ENCODE measurements around the gene SRRM1. TPM values are rescaled to one million over a fixed set of nuclear protein-coding genes. Genes with fewer than 3 reads are reported as not detected.
"Not testable (repeated sequence)": the region's sequence is repeated elsewhere in the genome, so short reads cannot be mapped to it uniquely, and the experiment has no call there.

SRRM1 gene
- total RNA-seq, 1 experiment from 2014 or later: 6.1 TPM

- not testable (repeated sequence) for DNase-seq (ENCODE audit: low read depth)
Observed at GRCh38 chr1:24678421-24678820, 35.3 kb downstream of the SRRM1 start.

GRCh38 chr1:24679725-24680124, 36.6 kb downstream of the SRRM1 start:
- DNase-seq (ENCODE audit: low read depth): no peak
- in situ Hi-C loops (cut with HindIII; ENCODE audit: low pct_unique_long_range_greater_than_20kb, low sequenced_read_pairs): no loop called here

More at GRCh38 chr1:24678421-24678820, 35.3 kb downstream of the SRRM1 start:
- in situ Hi-C loops (cut with HindIII; ENCODE audit: low pct_unique_long_range_greater_than_20kb, low sequenced_read_pairs): not testable (repeated sequence)

GRCh38 chr1:24683713-24684162, 40.6 kb downstream of the SRRM1 start:
- DNase-seq (ENCODE audit: low read depth): peak; percentile 96
- in situ Hi-C loops (cut with HindIII; ENCODE audit: low pct_unique_long_range_greater_than_20kb, low sequenced_read_pairs): no loop called here

DNA sequence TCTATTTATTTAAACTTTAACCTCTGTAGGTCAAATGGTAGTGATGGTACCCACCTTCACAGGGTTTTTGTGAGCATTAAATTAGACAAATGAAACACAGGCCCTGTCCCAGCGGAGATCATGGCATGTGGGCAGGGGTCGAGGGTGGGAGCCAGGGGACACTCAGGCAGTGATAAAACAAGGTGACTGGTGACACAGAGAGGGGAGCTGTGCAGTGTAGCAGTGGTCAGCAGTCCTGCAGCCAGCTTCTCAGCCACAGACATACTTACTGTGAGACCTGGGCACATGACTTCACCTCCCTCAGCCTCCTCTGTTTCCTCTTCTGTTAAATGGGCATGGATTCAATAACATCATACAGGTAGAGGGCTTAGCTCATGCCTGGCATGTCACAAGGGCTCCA, 44.9 kb downstream of the SRRM1 start:
- in situ Hi-C loops (cut with HindIII; ENCODE audit: low pct_unique_long_range_greater_than_20kb, low sequenced_read_pairs): no loop called here
- no peak for DNase-seq (ENCODE audit: low read depth)

- in situ Hi-C loops (cut with HindIII; ENCODE audit: low pct_unique_long_range_greater_than_20kb, low sequenced_read_pairs): no loop called here
- DNase-seq (ENCODE audit: low read depth): peak; percentile 61
Observed at GRCh38 chr1:24688621-24689195, 45.6 kb downstream of the SRRM1 start.

DNA sequence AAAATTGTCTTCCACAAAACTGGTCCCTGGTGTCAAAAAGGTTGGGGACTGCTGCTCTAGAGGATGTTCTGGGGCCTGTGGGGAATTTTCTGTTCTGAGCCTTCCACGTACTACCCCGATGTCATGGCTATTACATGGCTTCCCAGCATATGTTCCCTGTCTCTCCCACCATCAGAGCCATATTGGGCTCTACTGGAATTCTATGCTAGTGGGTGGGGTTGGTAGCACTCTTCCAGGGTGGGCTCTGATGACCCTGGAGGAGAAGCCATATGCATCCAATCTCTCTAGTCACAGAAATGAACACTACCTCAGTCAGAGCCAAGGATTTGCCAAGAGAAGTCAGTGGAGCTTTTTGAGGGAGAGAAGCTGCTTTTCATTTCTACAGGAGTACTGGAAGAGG, 47.9 kb downstream of the SRRM1 start:
- no peak for DNase-seq (ENCODE audit: low read depth)
- in situ Hi-C loops (cut with HindIII; ENCODE audit: low pct_unique_long_range_greater_than_20kb, low sequenced_read_pairs): no loop called here

GRCh38 chr1:24692351-24692980, 49.4 kb downstream of the SRRM1 start:
- in situ Hi-C loops (cut with HindIII; ENCODE audit: low pct_unique_long_range_greater_than_20kb, low sequenced_read_pairs): no loop called here
- DNase-seq (ENCODE audit: low read depth): no peak

DNA sequence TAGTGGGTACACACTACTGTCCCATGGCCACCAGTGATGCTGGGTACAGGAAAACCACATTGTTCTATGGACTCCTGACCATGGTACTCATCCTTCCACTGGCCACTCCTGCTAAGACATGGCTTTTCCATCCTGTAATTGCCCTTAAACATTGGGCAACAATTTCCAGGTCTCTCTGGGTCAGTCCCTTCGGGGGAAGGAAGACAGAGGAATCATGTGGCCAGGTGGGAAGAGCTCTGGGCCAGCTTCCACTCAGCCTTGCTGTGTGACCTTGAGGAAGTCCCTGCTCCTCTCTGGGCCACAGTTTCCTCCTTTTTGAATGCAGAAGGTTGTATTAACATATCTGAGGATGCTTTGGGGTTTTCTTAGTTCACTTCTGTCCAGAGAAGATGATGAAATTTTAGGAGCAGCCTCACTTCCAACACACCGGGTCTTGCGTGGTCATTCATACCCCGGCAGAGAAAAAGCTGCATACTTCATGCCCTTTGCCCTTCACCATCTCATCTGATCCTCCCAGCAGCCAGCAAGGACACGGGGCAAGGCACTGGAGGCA, 50.8 kb downstream of the SRRM1 start:
- no peak for DNase-seq (ENCODE audit: low read depth)
- in situ Hi-C loops (cut with HindIII; ENCODE audit: low pct_unique_long_range_greater_than_20kb, low sequenced_read_pairs): no loop called here

GRCh38 chr1:24694380-24694843, 51.3 kb downstream of the SRRM1 start:
- in situ Hi-C loops (cut with HindIII; ENCODE audit: low pct_unique_long_range_greater_than_20kb, low sequenced_read_pairs): no loop called here
- DNase-seq (ENCODE audit: low read depth): no peak

- in situ Hi-C loops (cut with HindIII; ENCODE audit: low pct_unique_long_range_greater_than_20kb, low sequenced_read_pairs): no loop called here
- DNase-seq (ENCODE audit: low read depth): no peak
Observed at GRCh38 chr1:24695202-24695974, 52.3 kb downstream of the SRRM1 start.

DNA sequence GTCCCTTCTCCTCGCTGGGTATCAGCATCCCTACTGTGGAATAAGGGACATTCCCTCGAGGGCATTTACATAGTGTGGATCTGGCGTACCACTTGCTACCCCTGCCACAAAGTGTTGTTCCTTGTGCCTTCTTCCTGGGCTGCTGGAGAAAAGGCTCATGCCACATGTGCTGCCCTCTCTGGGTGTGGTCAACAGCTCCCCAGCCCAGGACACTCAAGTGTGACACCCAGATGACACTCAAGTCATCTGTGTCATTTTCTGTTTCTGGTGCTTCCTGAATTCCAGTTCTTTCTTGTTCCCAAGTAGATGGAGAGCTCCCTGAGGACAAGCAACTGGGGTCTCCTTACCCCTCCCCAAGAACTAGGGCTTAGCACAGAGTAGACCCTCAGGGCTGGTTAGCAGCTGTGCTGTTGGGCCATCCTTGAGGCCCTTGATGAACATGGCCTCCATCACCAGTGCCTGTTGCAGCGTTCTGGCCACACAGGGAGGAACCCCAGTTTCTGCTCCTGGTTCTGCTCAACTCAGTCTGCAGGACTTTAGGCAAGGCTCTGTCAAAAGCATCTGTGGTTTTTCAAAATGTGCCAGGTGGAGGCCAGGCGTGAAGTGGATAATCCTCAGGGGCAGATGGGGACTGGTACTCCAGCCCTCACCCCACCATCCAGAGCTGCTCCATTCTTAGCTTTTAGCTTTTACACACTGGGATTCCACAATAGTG, 53.1 kb downstream of the SRRM1 start:
- DNase-seq (ENCODE audit: low read depth): no peak
- in situ Hi-C loops (cut with HindIII; ENCODE audit: low pct_unique_long_range_greater_than_20kb, low sequenced_read_pairs): no loop called here

- DNase-seq (ENCODE audit: low read depth): no peak
- in situ Hi-C loops (cut with HindIII; ENCODE audit: low pct_unique_long_range_greater_than_20kb, low sequenced_read_pairs): no loop called here
Observed at GRCh38 chr1:24696756-24697330, 53.7 kb downstream of the SRRM1 start.

DNA sequence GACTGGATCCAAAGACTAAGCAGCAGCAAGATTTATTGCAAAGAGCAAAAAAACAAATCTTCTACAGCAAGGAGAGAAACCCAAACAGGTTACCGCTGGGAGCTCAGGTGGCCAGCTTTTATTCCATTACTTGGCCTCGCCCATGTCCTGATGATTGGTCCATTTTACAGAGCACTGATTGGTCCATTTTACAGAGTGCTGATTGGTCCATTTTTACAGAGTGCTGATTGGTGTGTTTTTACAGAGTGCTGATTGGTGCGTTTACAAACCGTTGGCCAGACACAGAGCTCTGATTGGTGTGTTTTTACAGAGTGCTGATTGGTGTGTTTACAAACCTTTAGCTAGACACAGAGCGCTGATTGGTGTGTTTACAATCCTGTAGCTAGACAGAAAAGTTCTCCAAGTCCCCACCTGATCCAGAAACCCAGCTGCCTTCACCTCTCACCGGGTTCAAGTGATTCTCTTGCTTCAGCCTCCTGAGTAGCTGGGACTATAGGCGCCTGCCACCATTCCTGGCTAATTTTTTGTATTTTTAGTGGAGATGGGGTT, 54.4 kb downstream of the SRRM1 start:
- DNase-seq (ENCODE audit: low read depth); in situ Hi-C loops (cut with HindIII; ENCODE audit: low pct_unique_long_range_greater_than_20kb, low sequenced_read_pairs): not testable (repeated sequence)

GRCh38 chr1:24698326-24698725, 55.2 kb downstream of the SRRM1 start:
- in situ Hi-C loops (cut with HindIII; ENCODE audit: low pct_unique_long_range_greater_than_20kb, low sequenced_read_pairs); DNase-seq (ENCODE audit: low read depth): not testable (repeated sequence)

- in situ Hi-C loops (cut with HindIII; ENCODE audit: low pct_unique_long_range_greater_than_20kb, low sequenced_read_pairs): no loop called here
- DNase-seq (ENCODE audit: low read depth): no peak
Observed at GRCh38 chr1:24699628-24700027, 56.5 kb downstream of the SRRM1 start.

GRCh38 chr1:24702511-24703293, 59.6 kb downstream of the SRRM1 start:
- DNase-seq (ENCODE audit: low read depth): peak; percentile 56
- in situ Hi-C loops (cut with HindIII; ENCODE audit: low pct_unique_long_range_greater_than_20kb, low sequenced_read_pairs): no loop called here
